VCaP (cell line): ENCODE results near the gene ROR2.

ENCODE experiments used
- H3K27ac ChIP-seq: fragments of 450-650 bp; 2 replicates; pipeline ENCODE4 v1.5.1; 2017
- CTCF ChIP-seq: fragments of 450-650 bp; conservative IDR thresholded peaks from 2 replicates; pipeline ENCODE4 v1.5.1; 2017; ENCODE audit warnings: mild to moderate bottlenecking, moderate library complexity

The ROR2 gene

GRCh38 chr9:91832322-91832721 is 117.7 kb downstream of the ROR2 start:
- no peak for TF ChIP-seq CTCF
- no peak overlapping the region for H3K27ac ChIP-seq

GRCh38 chr9:91825866-91826265 is 124.2 kb downstream of the ROR2 start:
- no peak overlapping the region for H3K27ac ChIP-seq
- TF ChIP-seq CTCF, result no peak

GRCh38 chr9:91825422-91825821 is 124.6 kb downstream of the ROR2 start:
- H3K27ac ChIP-seq, result no peak overlapping the region
- no peak for TF ChIP-seq CTCF

GRCh38 chr9:91824601-91825305 is 125.3 kb downstream of the ROR2 start:
- no peak for TF ChIP-seq CTCF
- no peak overlapping the region for H3K27ac ChIP-seq

GRCh38 chr9:91824151-91824550 is 125.9 kb downstream of the ROR2 start:
- no peak for TF ChIP-seq CTCF
- H3K27ac ChIP-seq, result no peak overlapping the region

- H3K27ac ChIP-seq, result no peak overlapping the region
These were observed 128.8 kb downstream of the ROR2 start for GRCh38 chr9:91820949-91821880.

More at GRCh38 chr9:91820949-91821880, 128.8 kb downstream of the ROR2 start:
- TF ChIP-seq CTCF, result no peak
